Measurements from ENCODE around the gene CADM1. TPM values are rescaled to one million over a fixed set of nuclear protein-coding genes. Genes with fewer than 3 reads are reported as not detected.

The CADM1 gene
- total and polyA plus RNA-seq, 10 of the 15 experiments (the other 5 are each of a cell fraction or from before 2014, with no cell fraction given), result 0.03 to 0.48 (median 0.15) TPM; not detected in 3

DNA sequence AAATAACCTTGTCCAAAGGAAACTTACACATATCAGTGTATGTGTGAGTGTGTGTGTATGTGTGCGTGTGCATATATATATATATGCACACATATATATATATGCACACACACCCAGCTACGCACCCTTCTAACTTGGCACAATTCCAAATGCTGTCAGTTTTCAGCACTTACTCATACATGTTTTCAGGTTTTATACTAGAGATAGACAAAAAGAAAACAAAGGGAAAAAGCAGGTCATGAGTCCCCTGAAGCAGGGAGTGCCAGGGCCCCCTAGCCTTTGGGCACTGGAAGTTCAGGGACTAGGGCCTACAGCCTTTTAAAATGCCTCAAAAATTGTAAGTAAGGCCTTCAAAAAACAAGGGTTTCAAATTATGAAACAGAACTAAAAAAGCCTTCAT lies 265.4 kb downstream of the CADM1 start (continued):
- TF ChIP-seq, protein P1, sequence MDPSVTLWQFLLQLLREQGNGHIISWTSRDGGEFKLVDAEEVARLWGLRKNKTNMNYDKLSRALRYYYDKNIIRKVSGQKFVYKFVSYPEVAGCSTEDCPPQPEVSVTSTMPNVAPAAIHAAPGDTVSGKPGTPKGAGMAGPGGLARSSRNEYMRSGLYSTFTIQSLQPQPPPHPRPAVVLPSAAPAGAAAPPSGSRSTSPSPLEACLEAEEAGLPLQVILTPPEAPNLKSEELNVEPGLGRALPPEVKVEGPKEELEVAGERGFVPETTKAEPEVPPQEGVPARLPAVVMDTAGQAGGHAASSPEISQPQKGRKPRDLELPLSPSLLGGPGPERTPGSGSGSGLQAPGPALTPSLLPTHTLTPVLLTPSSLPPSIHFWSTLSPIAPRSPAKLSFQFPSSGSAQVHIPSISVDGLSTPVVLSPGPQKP (IDR thresholded peaks at IDR 0.05; ENCODE audit: low read depth, low read length), result no peak
- no peak for TF ChIP-seq KDM1A (IDR thresholded peaks at IDR 0.05; ENCODE audit: borderline replicate concordance)
- no peak for TF ChIP-seq RAD51 (IDR thresholded peaks at IDR 0.05)
- TF ChIP-seq STAT1 (conservative IDR thresholded peaks at IDR 0.05), result no peak
- TF ChIP-seq CBFB (IDR thresholded peaks at IDR 0.05; ENCODE audit: low read depth), result no peak
- no peak for TF ChIP-seq SIX5 (IDR thresholded peaks at IDR 0.05; ENCODE audit: low read depth, low read length, severe bottlenecking)
- no peak for TF ChIP-seq POLR2A (IDR thresholded peaks at IDR 0.05; ENCODE audit: low read depth, low read length)
- TF ChIP-seq, protein P2, sequence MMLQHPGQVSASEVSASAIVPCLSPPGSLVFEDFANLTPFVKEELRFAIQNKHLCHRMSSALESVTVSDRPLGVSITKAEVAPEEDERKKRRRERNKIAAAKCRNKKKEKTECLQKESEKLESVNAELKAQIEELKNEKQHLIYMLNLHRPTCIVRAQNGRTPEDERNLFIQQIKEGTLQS (IDR thresholded peaks at IDR 0.05; ENCODE audit: borderline replicate concordance, extremely low read depth, low read depth, low read length), result no peak
- no peak for TF ChIP-seq CREM (IDR thresholded peaks at IDR 0.05; ENCODE audit: low read depth)
- TF ChIP-seq, protein P3, sequence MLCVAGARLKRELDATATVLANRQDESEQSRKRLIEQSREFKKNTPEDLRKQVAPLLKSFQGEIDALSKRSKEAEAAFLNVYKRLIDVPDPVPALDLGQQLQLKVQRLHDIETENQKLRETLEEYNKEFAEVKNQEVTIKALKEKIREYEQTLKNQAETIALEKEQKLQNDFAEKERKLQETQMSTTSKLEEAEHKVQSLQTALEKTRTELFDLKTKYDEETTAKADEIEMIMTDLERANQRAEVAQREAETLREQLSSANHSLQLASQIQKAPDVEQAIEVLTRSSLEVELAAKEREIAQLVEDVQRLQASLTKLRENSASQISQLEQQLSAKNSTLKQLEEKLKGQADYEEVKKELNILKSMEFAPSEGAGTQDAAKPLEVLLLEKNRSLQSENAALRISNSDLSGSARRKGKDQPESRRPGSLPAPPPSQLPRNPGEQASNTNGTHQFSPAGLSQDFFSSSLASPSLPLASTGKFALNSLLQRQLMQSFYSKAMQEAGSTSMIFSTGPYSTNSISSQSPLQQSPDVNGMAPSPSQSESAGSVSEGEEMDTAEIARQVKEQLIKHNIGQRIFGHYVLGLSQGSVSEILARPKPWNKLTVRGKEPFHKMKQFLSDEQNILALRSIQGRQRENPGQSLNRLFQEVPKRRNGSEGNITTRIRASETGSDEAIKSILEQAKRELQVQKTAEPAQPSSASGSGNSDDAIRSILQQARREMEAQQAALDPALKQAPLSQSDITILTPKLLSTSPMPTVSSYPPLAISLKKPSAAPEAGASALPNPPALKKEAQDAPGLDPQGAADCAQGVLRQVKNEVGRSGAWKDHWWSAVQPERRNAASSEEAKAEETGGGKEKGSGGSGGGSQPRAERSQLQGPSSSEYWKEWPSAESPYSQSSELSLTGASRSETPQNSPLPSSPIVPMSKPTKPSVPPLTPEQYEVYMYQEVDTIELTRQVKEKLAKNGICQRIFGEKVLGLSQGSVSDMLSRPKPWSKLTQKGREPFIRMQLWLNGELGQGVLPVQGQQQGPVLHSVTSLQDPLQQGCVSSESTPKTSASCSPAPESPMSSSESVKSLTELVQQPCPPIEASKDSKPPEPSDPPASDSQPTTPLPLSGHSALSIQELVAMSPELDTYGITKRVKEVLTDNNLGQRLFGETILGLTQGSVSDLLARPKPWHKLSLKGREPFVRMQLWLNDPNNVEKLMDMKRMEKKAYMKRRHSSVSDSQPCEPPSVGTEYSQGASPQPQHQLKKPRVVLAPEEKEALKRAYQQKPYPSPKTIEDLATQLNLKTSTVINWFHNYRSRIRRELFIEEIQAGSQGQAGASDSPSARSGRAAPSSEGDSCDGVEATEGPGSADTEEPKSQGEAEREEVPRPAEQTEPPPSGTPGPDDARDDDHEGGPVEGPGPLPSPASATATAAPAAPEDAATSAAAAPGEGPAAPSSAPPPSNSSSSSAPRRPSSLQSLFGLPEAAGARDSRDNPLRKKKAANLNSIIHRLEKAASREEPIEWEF (IDR thresholded peaks at IDR 0.05; ENCODE audit: insufficient replicate concordance, low read depth, low read length), result no peak
- TF ChIP-seq RELA (IDR thresholded peaks at IDR 0.05; ENCODE audit: borderline replicate concordance, partially characterized antibody), result no peak
